ENCODE results near the gene ITGA11.
A peak's percentile ranks its signal among the peaks of the same experiment; 100 is the strongest.

Gene ITGA11

GRCh38 chr15:68289621-68290352 lies 142.2 kb downstream of the ITGA11 start:
- H3K4me3 Mint-ChIP-seq: no peak overlapping the region
- no peak for ATAC-seq (replicated peaks)
- H3K36me3 Mint-ChIP-seq (ENCODE audit: insufficient read depth): peaks cover 46% of the 10 kb centered on the region
- no peak for DNase-seq
- H3K9me3 Mint-ChIP-seq: no peaks in the 10 kb centered on the region
- H3K4me1 Mint-ChIP-seq (ENCODE audit: low read depth in 2 of 2): peaks cover 42 to 69% of the 10 kb centered on the region in 2 donors
- H3K27me3 Mint-ChIP-seq: no peaks in the 10 kb centered on the region
- H3K27ac Mint-ChIP-seq: peak overlapping the region in 1 of 2 donors; percentile 65

GRCh38 chr15:68289057-68289456 lies 142.9 kb downstream of the ITGA11 start:
- Mint-ChIP-seq H3K4me1 (ENCODE audit: low read depth in 2 of 2) (peaks cover 46 to 69% of the 10 kb centered on the region in 2 donors), H3K27ac (peak overlapping the region in 1 of 2 donors; percentile 65), H3K4me3 (no peak overlapping the region), H3K27me3 (no peaks in the 10 kb centered on the region), H3K36me3 (ENCODE audit: insufficient read depth) (peaks cover 52% of the 10 kb centered on the region), H3K9me3 (no peaks in the 10 kb centered on the region)
- ATAC-seq (replicated peaks) (no peak), DNase-seq (no peak)

GRCh38 chr15:68286256-68286655 lies 145.7 kb downstream of the ITGA11 start:
- no peaks in the 10 kb centered on the region for H3K27me3 Mint-ChIP-seq
- H3K4me1 Mint-ChIP-seq (ENCODE audit: low read depth in 2 of 2): peaks cover 52 to 68% of the 10 kb centered on the region in 2 donors
- H3K9me3 Mint-ChIP-seq: no peaks in the 10 kb centered on the region
- ATAC-seq (replicated peaks) (no peak), DNase-seq (no peak)
- peaks cover 46% of the 10 kb centered on the region for H3K36me3 Mint-ChIP-seq (ENCODE audit: insufficient read depth)
- peak overlapping the region in 1 of 2 donors; percentile 49 for H3K4me3 Mint-ChIP-seq
- peak overlapping the region; percentile 36 to 68 for H3K27ac Mint-ChIP-seq

- DNase-seq (no peak), ATAC-seq (replicated peaks) (no peak)
- Mint-ChIP-seq H3K27me3 (no peaks in the 10 kb centered on the region), H3K36me3 (ENCODE audit: insufficient read depth) (peaks cover 38% of the 10 kb centered on the region), H3K9me3 (no peaks in the 10 kb centered on the region), H3K4me3 (peak overlapping the region; percentile 39 to 49), H3K27ac (peak overlapping the region in 1 of 2 donors; percentile 68), H3K4me1 (ENCODE audit: low read depth in 2 of 2) (peaks cover 53 to 71% of the 10 kb centered on the region in 2 donors)
Measured at GRCh38 chr15:68285259-68285980, 146.5 kb downstream of the ITGA11 start.

GRCh38 chr15:68284616-68285258 lies 147.2 kb downstream of the ITGA11 start:
- no peaks in the 10 kb centered on the region for H3K27me3 Mint-ChIP-seq
- H3K4me3 Mint-ChIP-seq: peak overlapping the region; percentile 39 to 49
- H3K36me3 Mint-ChIP-seq (ENCODE audit: insufficient read depth): peaks cover 34% of the 10 kb centered on the region
- H3K9me3 Mint-ChIP-seq: no peaks in the 10 kb centered on the region
- ATAC-seq (replicated peaks): no peak
- no peak overlapping the region for H3K27ac Mint-ChIP-seq
- peaks cover 60 to 73% of the 10 kb centered on the region in 2 donors for H3K4me1 Mint-ChIP-seq (ENCODE audit: low read depth in 2 of 2)
- DNase-seq: no peak

GRCh38 chr15:68283401-68283800 lies 148.6 kb downstream of the ITGA11 start:
- Mint-ChIP-seq H3K4me3 (no peak overlapping the region), H3K9me3 (no peaks in the 10 kb centered on the region), H3K36me3 (ENCODE audit: insufficient read depth) (peaks cover 44% of the 10 kb centered on the region), H3K27ac (no peak overlapping the region), H3K4me1 (ENCODE audit: low read depth in 2 of 2) (peaks cover 59 to 75% of the 10 kb centered on the region in 2 donors), H3K27me3 (no peaks in the 10 kb centered on the region)
- DNase-seq (no peak), ATAC-seq (replicated peaks) (no peak)

- Mint-ChIP-seq H3K4me3 (peak overlapping the region; percentile 94 to 99), H3K9me3 (peaks cover 0 to 9% of the 10 kb centered on the region in 2 donors), H3K36me3 (ENCODE audit: insufficient read depth) (peaks cover 46% of the 10 kb centered on the region), H3K4me1 (ENCODE audit: low read depth in 2 of 2) (peaks cover 51 to 69% of the 10 kb centered on the region in 2 donors), H3K27ac (peak overlapping the region; percentile 70 to 100), H3K27me3 (no peaks in the 10 kb centered on the region)
- no peak for ATAC-seq (replicated peaks)
- no peak for DNase-seq
Measured at GRCh38 chr15:68281008-68281407, 151.0 kb downstream of the ITGA11 start.

- H3K27me3 Mint-ChIP-seq: no peaks in the 10 kb centered on the region
- peak overlapping the region; percentile 94 to 99 for H3K4me3 Mint-ChIP-seq
- peaks cover 0 to 9% of the 10 kb centered on the region in 2 donors for H3K9me3 Mint-ChIP-seq
- H3K36me3 Mint-ChIP-seq (ENCODE audit: insufficient read depth): peaks cover 38% of the 10 kb centered on the region
- ATAC-seq (replicated peaks) (no peak), DNase-seq (no peak)
- peaks cover 44 to 60% of the 10 kb centered on the region in 2 donors for H3K4me1 Mint-ChIP-seq (ENCODE audit: low read depth in 2 of 2)
- H3K27ac Mint-ChIP-seq: peak overlapping the region; percentile 100
Measured at GRCh38 chr15:68279779-68280753, 151.9 kb downstream of the ITGA11 start.

GRCh38 chr15:68278595-68279405 lies 153.2 kb downstream of the ITGA11 start:
- Mint-ChIP-seq H3K27me3 (no peaks in the 10 kb centered on the region), H3K4me3 (peak overlapping the region; percentile 94 to 99), H3K27ac (peak overlapping the region; percentile 100), H3K4me1 (ENCODE audit: low read depth in 2 of 2) (peaks cover 37 to 52% of the 10 kb centered on the region in 2 donors), H3K36me3 (ENCODE audit: insufficient read depth) (peaks cover 30% of the 10 kb centered on the region), H3K9me3 (peaks cover 0 to 9% of the 10 kb centered on the region in 2 donors)
- peak; percentile 23 for ATAC-seq (replicated peaks)
- no peak for DNase-seq

- Mint-ChIP-seq H3K36me3 (ENCODE audit: insufficient read depth) (peaks cover 30% of the 10 kb centered on the region), H3K4me1 (ENCODE audit: low read depth in 2 of 2) (peaks cover 36 to 52% of the 10 kb centered on the region in 2 donors), H3K27me3 (no peaks in the 10 kb centered on the region), H3K27ac (peak overlapping the region; percentile 100), H3K4me3 (peak overlapping the region; percentile 94 to 99), H3K9me3 (peaks cover 0 to 9% of the 10 kb centered on the region in 2 donors)
- ATAC-seq (replicated peaks) (no peak), DNase-seq (peak in 1 of 3 experiments; percentile 77)
Measured at GRCh38 chr15:68278345-68278594, 153.7 kb downstream of the ITGA11 start.

- Mint-ChIP-seq H3K9me3 (peaks cover 0 to 9% of the 10 kb centered on the region in 2 donors), H3K27ac (peak within 1 kb of the TSS; percentile 100), H3K36me3 (ENCODE audit: insufficient read depth) (peaks cover 30% of the 10 kb centered on the region), H3K4me3 (peak within 1 kb of the TSS; percentile 94 to 99), H3K4me1 (ENCODE audit: low read depth in 2 of 2) (peaks cover 36 to 52% of the 10 kb centered on the region in 2 donors), H3K27me3 (no peaks in the 10 kb centered on the region)
- DNase-seq: peak; percentile 83 to 89 (median 84)
- ATAC-seq (replicated peaks): peak; percentile 77
Measured at GRCh38 chr15:68277603-68278344, 154.2 kb downstream of the ITGA11 start, which contains the start of gene FEM1B. TSS of gene FEM1B (plus strand) at chr15:68277745. CDS start at chr15:68278418, 673 bp downstream.
